Measurements from ENCODE around the gene PSMD7.

- no peak for TF ChIP-seq CTCF (IDR thresholded peaks at IDR 0.05; ENCODE audit: insufficient read depth, low read depth, low read length)
- no peak for TF ChIP-seq EZH2 (IDR thresholded peaks at IDR 0.05; ENCODE audit: insufficient read depth, low read length)
Observed at GRCh38 chr16:74257061-74257460, 39.6 kb upstream of the PSMD7 start.
